LNCaP clone FGC (cell line): Measurements from ENCODE around the gene WFS1.

Experiments used
- DNase-seq: peaks from one replicate; pipeline ENCODE4 v3.0.0-alpha.2; 2011; ENCODE audit warnings: low read depth
- H3K4me3 ChIP-seq: 2 replicates; pipeline ENCODE4 v1.5.1; 2011; ENCODE audit warnings: mild to moderate bottlenecking, low read depth, low read length, control low read depth
- TF ChIP-seq, protein P1 (sequence below): IDR thresholded peaks from 2 replicates; pipeline ENCODE4 v1.5.1; 2012; ENCODE audit warnings: mild to moderate bottlenecking; ENCODE audit not compliant: control insufficient read depth, insufficient read depth; ENCODE audit errors: extremely low read depth

The WFS1 gene

DNA sequence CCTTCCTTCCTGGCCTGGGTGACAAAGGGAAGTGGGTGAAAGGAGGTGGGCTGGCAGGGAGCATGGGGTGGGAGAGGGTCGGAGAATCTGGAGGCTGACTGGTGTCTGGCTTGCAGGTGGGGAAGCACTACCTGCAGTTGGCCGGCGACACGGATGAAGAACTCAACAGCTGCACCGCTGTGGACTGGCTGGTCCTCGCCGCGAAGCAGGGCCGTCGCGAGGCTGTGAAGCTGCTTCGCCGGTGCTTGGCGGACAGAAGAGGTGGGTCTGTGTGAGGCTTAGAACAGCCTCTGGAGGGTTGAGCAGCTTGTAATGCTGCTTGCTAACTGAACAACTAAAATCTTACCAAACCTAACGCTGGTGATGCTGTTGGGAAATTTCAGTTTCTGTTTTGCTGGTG, 19.2 kb downstream of the WFS1 start:
- no peak overlapping the region for H3K4me3 ChIP-seq
- TF ChIP-seq, protein P1, sequence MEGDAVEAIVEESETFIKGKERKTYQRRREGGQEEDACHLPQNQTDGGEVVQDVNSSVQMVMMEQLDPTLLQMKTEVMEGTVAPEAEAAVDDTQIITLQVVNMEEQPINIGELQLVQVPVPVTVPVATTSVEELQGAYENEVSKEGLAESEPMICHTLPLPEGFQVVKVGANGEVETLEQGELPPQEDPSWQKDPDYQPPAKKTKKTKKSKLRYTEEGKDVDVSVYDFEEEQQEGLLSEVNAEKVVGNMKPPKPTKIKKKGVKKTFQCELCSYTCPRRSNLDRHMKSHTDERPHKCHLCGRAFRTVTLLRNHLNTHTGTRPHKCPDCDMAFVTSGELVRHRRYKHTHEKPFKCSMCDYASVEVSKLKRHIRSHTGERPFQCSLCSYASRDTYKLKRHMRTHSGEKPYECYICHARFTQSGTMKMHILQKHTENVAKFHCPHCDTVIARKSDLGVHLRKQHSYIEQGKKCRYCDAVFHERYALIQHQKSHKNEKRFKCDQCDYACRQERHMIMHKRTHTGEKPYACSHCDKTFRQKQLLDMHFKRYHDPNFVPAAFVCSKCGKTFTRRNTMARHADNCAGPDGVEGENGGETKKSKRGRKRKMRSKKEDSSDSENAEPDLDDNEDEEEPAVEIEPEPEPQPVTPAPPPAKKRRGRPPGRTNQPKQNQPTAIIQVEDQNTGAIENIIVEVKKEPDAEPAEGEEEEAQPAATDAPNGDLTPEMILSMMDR = no peak
- no peak for DNase-seq

GRCh38 chr4:6290256-6290655, 20.6 kb downstream of the WFS1 start:
- DNase-seq = no peak
- no peak overlapping the region for H3K4me3 ChIP-seq
- TF ChIP-seq, protein P1 = no peak

DNA sequence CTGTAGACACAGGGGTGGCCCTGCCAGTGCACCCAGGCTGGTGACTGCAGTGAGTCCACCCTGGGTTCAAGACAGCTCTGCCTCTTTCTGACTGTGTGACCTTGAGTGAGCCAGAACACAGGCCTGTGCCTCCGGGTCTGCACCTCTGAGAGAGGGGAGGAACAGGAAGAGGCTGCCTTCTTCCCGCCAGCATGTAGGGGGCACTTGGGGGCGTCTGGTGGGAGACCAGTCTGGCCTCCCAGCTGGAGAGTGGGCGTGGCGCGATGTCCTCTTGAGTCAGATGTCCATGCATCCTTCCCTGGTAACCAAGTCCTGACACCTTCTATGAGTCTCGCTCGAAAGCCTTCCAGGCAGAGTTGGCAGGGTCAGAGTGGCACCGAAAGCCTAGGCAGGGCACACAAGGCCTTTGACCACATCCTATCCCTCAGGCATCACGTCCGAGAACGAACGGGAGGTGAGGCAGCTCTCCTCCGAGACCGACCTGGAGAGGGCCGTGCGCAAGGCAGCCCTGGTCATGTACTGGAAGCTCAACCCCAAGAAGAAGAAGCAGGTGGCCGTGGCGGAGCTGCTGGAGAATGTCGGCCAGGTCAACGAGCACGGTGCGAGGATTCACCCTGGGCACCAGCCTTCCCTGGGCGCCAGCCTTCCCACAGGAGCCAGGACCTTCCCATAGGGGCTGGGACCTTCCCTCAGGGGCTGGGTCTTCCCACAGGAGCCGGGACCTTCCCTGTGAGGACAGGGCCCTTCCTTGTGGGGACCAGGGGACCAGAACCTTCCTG, 21.3 kb downstream of the WFS1 start:
- DNase-seq = no peak
- no peak overlapping the region for H3K4me3 ChIP-seq
- TF ChIP-seq, protein P1 = no peak

DNA sequence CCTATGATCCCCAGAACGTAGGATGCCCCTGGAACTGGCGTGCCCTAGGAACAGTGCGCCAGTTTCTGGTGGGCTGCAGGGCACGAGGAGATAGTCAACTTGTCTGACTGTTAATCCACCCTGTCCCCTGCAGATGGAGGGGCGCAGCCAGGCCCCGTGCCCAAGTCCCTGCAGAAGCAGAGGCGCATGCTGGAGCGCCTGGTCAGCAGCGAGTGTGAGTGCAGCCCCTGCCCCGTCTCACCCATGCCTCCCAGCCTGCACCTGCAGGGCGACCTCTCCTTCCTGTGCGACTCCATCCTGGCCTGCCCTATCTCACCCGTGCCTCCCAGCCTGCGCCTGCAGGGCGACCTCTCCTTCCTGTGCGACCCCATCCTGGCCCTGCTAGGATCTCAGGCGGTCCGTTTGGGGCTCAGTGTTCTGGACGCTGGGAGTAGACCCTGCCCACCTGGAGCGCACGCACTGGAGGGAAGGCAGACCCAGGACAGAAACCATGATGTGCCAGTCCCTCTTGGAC, 22.2 kb downstream of the WFS1 start:
- no peak for DNase-seq
- TF ChIP-seq, protein P1 = no peak
- no peak overlapping the region for H3K4me3 ChIP-seq

- TF ChIP-seq, protein P1 = no peak
- DNase-seq = no peak
These were observed 22.9 kb downstream of the WFS1 start for GRCh38 chr4:6292376-6293096.

GRCh38 chr4:6293097-6293445, 23.4 kb downstream of the WFS1 start:
- H3K4me3 ChIP-seq = no peak overlapping the region
- no peak for DNase-seq
- TF ChIP-seq, protein P1 = no peak

More at GRCh38 chr4:6292376-6293096, 22.9 kb downstream of the WFS1 start:
- no peak overlapping the region for H3K4me3 ChIP-seq

DNA sequence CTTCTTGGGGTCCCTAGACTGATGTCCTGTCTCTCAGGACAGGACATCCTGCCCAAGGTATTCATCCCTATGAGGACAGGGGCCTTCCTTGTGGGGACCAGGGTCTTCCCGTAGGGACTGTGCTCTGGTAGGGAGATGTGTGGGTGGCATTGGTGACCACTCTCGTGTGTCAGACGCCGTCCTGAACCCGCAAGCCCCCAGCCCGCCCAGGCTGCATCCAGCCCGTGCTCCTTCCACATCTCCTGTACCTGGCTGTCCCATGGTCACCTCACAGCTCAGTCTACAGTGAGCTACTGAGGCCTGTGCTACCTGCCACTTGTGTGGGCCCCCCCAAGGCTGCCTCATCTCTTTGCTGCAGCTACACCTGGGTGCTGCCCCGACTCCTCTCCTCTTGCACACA, 24.0 kb downstream of the WFS1 start:
- DNase-seq = no peak
- TF ChIP-seq, protein P1 = no peak
- H3K4me3 ChIP-seq = no peak overlapping the region
